HG02885 (cell line): ENCODE results near the gene WDR64.
A peak's percentile ranks its signal among the peaks of the same experiment; 100 is the strongest.

Experiments used
- ATAC-seq: cut with Tn5 transposase; IDR thresholded peaks from one replicate; pipeline ENCODE4 v1.9.1; 2021; ENCODE audit warnings: mild to moderate bottlenecking; ENCODE audit not compliant: unreplicated experiment, poor library complexity

The WDR64 gene

DNA sequence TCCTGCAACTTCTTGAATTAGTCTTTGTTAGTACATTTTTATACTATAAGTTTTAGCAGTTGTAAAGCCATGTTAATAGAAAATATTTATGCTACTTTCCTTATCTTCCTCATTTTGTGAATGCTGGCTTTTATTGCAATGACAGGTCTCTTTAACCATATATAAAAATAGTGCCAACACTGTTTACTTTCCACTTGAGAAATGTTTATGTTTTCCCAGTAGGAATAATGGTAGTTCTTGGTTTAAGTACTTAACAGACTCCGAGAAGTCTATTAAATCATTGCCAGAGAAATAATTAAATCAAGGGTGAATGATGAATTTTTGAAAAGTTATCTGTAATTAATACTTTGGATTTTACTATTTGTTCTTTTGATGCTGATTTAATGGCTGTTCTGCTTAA lies 21.6 kb upstream of the WDR64 start:
- ATAC-seq = no peak

DNA sequence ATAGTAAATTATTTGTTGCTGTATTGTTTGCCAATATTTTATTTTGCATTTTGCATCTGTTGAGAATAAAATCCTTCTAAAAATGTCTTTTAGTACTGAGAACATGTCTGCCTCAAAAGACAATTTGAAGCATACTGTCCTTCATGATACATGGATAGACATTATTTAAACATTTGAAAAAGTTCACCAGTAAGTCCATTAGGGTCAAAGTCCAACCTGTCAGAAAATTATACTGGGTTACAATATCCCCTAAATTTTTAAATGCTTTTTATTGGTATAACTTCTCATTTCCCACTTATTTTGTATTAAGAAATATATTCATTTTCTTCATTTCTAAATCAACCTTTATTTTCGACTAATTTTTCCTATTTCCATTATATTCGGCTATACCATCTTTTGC lies 21.2 kb upstream of the WDR64 start:
- no peak for ATAC-seq

DNA sequence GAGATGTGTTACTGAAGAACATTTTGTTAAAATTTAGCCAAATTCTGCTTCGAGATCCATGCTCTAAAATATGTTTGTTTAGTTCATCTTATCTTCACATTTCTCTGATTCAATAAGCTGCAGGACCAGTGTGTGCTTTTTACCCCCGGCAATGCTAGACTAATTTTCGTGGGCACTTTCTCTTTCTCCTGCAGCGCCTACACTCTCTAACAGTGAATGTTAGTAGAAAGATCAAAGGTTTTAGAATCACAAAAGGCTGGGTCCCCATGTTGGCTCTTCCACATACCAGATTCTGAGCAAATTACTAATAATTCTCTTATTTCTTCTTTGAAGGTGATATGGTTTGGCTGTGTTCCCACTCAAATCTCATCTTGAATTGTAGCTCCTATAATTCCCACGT lies 20.4 kb upstream of the WDR64 start:
- ATAC-seq = no peak

DNA sequence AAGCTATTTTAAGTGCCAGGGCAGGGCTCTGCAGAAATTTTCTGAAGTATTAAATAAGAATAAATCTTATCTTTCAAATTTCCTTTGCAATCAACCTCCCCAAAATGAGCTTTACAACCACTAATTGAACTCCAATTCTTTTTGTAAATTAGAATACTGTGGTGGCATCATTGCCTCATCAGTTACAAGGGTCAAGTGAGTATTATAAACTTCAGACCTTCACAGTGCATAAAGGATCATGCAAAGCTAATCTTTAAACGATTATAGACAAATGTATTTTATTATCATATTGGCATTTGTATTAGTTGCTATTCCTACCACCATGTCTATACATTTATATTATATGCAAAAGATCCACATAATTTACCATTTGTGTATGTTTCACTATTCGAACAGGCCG lies 19.1 kb upstream of the WDR64 start:
- ATAC-seq = no peak

DNA sequence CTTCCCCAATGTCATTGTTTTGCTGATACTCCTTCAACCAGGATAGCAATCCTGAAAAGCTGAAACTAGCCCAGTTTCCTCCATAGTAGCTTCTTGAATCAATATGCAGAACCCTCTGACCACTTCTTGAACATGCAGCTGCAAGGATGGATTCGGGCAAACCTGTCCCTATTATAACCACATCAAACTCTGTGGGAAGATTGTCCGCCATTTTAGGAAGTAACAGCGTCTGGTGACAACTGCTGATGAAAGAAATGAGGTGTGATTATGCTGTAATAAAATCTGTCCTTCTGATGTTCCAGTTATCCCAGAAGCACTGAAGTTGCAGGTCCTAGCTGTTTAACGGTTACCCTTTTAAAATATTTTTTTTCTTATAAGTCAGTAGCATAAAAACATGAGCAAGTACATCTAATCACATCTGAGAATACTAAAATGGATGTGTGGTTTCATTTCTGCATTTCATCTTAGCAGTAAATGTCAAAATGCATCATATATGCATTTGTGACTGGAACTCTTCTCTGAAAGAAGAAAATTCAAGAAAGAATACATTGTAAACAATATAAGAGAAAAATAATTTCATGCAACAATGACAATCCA lies 16.4 kb upstream of the WDR64 start:
- ATAC-seq = no peak

DNA sequence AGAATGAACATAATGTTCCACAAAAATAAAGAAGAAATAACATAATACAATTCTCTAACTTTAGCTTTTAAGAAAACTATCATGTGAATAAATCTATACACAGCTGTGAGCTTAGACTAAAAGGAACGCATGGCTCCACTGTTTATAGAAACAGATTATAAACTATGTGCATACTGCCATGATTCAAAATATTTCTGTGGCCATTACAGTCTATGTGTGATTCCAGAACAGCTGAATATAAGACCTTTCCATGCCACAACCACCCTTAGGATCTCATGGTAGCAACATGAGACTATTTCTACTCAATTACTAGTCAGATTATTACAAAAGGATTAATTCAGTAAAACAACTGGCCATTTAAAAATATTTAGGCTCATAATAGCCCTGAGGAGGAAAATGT lies 15.8 kb upstream of the WDR64 start:
- ATAC-seq = no peak

DNA sequence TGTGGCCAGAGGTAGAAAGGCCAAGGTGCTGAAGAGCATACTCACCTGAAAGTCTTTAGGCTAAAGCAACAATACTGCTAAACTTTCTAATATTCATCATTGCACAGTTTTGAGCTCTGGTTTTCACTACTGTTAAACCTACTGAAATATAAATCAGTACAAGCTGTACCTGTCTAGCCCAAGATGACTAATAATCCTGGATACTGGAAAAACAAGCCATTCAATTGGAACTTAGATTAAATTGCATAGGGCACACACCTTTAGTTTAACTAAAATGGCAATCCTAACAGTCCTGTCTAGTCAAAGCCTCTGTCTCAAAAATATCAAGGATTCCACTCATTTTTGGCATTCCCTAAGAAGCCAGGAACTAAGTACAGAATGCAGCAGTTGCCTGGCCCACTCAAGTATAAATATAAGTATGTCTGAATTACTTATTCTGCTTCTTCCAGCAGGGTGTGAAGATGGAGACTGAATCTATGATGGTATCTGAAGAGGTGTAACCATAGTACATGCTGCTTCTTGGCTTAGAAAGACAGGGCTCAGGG lies 15.0 kb upstream of the WDR64 start:
- ATAC-seq = no peak

DNA sequence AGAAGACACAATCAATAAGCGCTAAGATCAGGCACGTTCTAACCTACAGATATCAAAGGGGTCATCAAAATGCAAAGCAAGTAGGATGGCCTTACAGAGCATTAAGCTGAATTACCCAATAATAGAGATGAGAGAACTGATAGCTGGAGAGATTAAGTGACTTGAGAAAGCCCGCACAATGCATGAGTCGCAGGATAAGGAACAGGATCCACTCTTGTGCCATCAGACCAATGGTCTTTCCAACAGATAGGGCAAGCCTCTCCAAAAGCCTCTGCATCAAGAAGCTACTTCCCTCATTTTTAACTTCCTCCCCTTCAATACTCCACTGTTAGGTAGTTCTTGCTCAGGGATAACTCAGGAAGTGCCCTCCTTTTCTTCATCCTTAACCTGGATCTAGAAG lies 14.5 kb upstream of the WDR64 start:
- ATAC-seq = no peak

DNA sequence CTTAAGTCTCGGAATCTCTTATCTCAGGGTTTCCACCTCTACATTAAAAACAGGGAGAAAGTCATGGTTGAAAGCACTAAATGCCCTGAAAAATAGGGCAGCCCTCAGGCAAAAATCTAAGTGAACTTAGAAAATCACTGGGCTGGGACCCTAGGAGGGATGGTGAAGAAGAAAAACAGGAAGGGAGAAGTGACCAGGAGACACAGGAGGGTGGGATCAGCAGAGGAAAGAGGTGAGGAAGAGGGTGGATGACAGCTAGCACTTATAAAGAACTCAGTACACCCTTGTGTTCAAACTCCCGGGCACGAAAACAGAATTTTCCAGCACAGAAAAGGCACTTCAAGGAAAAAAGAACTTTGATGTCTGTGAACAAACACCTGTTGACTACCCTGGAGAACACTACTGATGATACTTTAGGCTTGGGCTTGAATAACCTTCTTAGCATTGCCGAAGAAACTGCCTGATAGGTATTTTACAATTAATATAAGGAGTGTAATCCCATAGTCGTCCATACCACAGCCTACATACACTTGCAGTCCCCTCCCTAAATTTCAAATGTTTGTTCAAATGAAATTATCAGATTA lies 13.9 kb upstream of the WDR64 start:
- no peak for ATAC-seq

DNA sequence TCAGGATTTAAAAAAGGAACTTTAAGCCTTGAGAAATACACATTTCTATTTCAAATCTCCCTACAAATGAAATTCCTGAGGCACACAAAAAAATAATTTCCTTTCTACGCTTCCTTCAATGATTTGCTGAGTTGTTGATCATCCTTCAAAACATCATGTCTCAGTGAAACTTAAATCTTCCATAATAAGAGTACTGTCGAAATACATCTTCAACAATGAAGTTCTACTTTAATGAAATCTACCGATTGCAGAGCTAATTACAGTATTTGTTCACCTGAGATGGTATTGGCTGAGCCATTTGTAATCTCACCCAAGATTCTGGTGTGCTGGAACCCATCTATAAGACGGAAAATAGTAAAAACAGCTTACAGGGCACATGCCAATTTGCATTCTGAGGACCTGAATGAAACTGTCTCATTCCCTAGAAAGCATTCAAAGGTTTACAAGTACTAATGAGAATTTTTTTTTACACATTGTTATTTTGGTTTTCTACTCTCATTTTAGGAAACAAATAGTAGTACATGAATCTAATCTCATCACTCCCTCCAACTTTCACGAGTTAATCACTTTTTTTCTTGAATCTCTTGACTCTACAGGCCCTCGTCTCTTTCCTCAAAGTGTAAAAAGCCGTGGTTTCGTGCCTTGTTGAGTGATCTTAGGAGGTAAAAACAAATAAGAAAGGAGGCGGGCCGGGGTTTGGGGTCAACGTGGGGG lies 13.0 kb upstream of the WDR64 start:
- no peak for ATAC-seq

DNA sequence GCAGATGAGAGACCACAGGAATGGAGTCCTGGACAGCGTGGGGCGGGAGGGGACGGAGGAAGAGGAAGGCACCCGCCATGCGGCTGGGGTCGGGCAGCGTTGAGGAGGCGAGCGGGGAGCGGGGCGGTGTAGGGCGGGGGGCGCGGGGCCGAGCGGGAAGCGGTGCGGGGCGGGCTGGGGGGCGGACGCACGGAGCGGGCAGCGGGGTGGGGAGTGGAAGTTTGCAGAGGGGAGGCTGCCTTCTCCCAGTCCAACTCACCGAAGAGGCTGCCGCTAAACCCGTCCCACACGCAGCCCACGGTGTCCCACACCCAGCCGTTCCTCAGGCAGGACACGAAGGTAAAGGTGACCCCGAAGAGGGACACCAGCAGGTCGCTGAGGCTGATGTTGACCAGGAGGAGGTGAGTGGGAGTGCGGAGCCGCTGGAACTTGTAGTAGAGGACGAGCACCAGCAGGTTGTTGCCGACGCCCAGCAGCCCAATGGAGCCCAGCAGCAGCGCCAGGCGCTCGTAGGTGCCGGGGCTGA lies 12.4 kb upstream of the WDR64 start:
- ATAC-seq = peak; percentile 49

DNA sequence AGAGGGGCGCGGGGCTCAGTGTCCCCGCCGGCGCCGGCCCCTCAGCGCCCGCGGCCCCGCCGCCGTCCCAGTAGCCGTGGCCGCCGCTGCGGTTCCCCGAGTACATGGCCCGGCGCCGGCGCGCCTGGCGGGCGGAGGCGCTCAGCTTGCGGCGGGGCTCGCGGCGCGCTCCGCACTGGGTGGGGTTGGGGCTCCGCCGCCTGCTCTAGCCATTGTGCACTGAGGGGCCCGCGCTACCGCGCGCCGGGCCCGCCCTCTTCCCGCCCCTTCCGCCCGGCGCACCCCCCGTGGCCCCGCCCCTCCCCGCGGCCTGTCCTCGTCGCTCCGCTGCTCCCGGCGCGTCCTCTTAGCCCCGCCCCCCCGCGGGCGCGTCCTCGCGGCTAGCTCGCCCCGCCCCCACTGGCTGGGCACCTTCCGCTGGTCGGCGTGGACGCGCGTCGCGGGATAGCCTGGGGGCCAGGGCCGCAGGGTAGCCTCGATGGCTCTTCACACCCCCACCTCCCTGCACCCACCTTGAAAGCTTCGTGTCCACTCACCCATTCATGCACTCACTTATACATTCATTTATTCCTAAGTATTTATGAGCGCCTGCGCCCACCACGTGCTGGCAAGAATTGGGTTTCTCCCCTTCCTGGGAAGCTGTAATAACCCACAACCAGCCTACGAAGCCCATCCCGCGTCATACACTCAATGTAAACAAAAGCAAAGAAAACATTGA lies 11.8 kb upstream of the WDR64 start, which contains the start of the genes CHML and OPN3:
Gene CHML (minus strand): TSS at position 221 of the 718 bp plus-strand sequence. CDS start 4,603 bp downstream, outside the sequence.
Gene OPN3 (minus strand): TSS at position 221 of the 718 bp plus-strand sequence. CDS start 115 bp downstream, at position 106.
- ATAC-seq = peak; percentile 89

DNA sequence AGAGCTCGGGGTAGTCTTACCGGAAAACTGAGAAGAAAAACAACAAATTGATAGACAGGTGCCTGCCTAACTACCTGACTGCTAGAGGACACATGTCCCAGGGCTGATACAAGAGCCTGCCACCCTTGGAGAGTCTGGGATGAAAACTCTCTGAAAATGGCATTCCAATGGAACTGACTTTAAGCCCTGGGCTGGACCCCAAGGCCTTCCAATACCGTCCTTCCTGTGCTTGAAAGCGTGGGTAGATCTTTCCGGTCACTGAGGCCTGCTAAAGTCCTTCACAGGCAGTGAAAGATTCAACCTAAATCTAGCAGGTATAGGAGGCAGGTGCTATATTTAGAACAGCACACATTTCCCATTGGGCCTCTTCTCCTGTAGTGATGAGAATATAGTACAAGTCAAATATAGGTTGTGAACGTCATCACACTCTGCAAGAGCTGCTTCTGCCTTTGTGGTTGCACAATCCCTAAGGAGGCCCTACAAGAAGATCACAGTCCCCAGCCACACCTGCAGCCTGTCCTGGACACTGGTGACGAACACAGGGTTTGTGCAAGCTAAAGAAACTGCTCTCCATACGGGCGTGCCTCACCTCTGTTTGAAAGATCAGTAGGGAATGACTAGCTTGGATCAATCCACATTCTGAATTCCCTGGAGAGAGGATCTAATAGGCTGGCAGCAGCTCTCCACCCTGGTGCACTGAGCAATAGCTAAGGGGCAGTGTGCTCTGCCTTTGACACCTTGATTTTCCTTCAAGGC lies 11.0 kb upstream of the WDR64 start:
- ATAC-seq = no peak

DNA sequence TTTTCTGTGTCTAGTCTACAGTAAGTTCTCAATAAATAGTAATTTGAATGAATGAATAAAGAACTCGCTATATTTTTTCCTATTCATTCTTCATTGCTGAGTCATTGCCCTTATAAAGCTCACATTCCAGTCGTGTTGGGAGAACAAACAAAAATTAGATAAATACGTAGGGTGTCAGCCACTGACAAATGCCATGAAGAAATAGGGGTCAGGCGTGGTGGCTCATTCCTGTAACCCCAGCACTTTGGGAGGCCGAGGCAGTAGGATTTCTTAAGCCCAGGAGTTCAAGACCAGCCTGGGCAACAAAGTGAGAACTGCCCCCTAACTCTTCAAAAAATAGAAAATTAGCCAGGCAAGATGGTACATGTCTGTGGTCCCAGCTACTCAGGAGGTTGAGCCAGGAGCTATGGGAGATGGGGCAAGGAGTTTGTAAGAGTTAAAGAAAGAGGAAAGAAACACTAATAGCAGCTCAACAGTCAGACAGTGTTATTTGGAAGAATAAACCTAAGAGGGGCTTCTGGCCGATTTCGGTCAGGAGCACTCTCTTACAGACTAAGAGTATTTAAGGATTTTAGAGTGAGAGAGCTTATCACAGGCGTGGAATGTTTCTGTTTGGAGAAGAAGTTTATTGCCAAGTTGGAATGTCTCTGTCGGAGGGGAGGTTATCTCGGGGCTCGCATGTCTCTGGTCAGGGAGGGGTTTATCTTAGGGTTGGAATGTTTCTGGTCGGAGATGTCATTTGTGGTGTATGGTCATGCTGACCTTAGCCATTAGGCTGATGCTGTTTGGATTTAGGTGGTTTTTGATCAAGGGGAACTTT lies 10.1 kb upstream of the WDR64 start:
- no peak for ATAC-seq

DNA sequence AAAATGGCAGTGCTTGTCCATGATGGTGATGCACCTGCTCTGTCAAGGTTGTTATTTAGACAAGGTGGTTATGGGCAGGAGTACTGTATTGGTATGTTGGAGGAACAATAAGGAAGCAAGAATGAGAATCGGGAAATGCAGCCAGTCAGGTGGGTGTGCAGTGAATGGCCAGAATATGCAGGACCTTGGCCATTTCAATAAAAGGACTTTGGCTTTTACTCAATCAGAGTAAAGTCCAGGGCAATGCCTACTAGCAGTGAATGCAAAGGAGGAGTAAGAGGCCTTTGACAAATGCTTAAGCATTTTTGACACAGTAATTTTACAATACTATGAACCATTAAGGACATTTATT lies 9.5 kb upstream of the WDR64 start:
- ATAC-seq = no peak

DNA sequence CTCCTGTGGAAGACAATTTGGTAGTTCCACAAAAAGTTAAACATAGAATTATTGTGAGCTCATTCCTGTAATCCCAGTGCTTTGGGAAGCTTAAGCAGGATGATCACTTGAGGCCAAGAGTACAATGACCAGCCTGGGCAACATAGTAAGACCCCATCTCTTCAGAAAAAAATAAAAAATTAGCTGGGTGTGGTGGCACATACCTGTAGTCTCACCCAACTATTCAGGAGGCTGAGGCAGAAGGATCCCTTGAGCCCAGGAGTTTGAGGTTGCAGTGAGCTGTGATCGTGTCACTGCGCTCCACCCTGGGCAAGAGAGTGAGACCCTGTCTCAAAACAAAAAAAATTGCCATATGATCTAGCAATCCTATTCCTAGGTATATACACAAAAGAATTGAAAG lies 7.8 kb upstream of the WDR64 start:
- no peak for ATAC-seq

DNA sequence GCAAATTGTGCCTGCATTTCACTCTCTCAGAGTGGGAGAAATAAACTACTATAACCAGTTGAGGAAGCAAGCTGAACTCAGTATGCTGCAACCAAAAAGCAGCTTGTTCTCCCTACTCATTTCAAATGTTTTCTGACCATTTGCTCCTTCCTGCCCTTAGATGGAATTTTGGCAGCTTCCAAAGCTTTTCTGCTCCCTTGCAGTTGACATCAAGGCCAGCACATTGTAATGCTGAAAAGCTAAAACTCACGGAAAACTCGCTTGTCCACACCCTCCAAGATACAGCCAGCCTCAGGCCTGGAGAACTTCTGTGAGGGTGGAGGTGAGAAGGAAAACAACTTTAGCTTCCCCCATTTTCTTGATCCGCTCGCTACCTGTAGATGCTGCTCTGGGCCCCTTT lies 6.9 kb upstream of the WDR64 start:
- ATAC-seq = no peak

DNA sequence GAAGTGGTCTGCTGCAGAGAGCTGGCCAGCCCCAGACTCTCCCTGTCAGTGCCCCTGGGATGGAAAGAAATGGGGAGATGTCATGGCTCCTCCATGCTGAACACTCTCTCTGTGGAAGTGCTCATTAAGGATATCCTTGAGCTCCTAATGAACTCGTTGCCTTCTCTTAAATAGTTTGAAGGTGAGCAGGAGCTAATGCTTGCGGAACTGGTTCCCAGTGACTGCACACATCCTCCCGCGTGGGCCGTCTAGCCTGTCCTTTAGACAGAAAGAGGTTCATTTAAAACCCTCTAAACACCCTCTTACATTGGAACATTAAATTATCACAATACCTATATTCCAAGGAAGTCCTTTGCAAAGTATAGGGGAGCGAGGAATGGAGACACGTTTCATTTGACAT lies 5.9 kb upstream of the WDR64 start:
- ATAC-seq = no peak

DNA sequence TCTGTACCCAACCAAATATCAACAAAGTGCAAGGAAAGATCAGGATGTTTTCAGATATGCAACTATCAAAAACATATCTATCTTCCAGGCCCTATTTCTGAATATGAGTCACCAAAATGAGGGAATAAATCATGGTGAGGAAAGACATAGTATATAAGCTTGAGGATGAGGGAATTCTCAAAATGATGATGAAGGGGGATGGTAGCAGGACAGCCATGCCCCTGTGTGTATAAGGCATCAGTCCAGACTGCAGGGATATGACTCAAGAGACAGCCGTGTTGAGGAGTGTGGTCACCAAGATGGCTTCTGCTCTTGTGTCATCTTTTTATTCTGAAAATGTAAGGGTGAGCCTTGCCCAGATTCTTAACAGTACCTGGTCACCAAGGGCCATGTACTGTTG lies 4.4 kb upstream of the WDR64 start:
- ATAC-seq = no peak
